Muscle of leg (tissue), 11 donors: ENCODE results near the gene ZNF335. TPM values are rescaled to one million over a fixed set of nuclear protein-coding genes. Genes with fewer than 3 reads are reported as not detected.
A peak's percentile ranks its signal among the peaks of the same experiment; 100 is the strongest.
"Not testable (repeated sequence)": the region's sequence is repeated elsewhere in the genome, so short reads cannot be mapped to it uniquely, and the experiment has no call there.

ENCODE experiments used
- DNase-seq: peaks from one replicate; pipeline ENCODE4 v3.0.0; 2013
- H3K27ac ChIP-seq: one replicate; pipeline ENCODE4 v1.5.1; 2013; ENCODE audit warnings: mild to moderate bottlenecking, low read length, control low read depth
- H3K27me3 ChIP-seq: one replicate; pipeline ENCODE4 v1.6.1; 2013; ENCODE audit warnings: low read length; ENCODE audit not compliant: control insufficient read depth, insufficient read depth
- H3K36me3 ChIP-seq: one replicate; pipeline ENCODE4 v1.6.1; 2013; ENCODE audit warnings: low read length; ENCODE audit not compliant: control insufficient read depth, insufficient read depth
- H3K4me1 ChIP-seq: one replicate; pipeline ENCODE4 v1.6.1; 2013; ENCODE audit warnings: low read length; ENCODE audit not compliant: control insufficient read depth, insufficient read depth
- H3K4me3 ChIP-seq: one replicate; pipeline ENCODE4 v1.5.1; 2013; ENCODE audit warnings: low read length, control low read depth
- H3K9me3 ChIP-seq: replicated peaks from 2 replicates; pipeline ENCODE4 v1.6.1; 2013; ENCODE audit warnings: low read depth, low read length; ENCODE audit not compliant: control insufficient read depth
- WGBS: methylation state at CpG from one replicate; pipeline ENCODE4 v1.1.5; 2013; ENCODE audit warnings: missing lambda C conversion rate; ENCODE audit not compliant: insufficient coverage; 5-methylcytosine and 5-hydroxymethylcytosine counted together
- polyA plus RNA-seq, 8 donors: library from polyadenylated mRNA; unstranded; fragments of 120-200 nt; gene quantifications; one replicate each; pipeline versions ENCODE4 v1.2.1 to v1.2.3, GENCODE V29; 2013; ENCODE audit warnings: inconsistent platforms in 1 of 8, low replicate concordance in 1 of 8; ENCODE audit not compliant: insufficient read length in 8 of 8, insufficient read depth in 1 of 8
- total RNA-seq: library from RNA; stranded (reverse); fragments of 120-200 nt; gene quantifications from one replicate; pipeline ENCODE4 v1.2.4, GENCODE V29; 2013

ZNF335 gene
- total and polyA plus RNA-seq, 9 donors: 7.8 to 12.4 (median 9.6) TPM

GRCh38 chr20:45910670-45911485 lies 61.1 kb downstream of the ZNF335 start:
- peak overlapping the region; percentile 31 for H3K4me3 ChIP-seq
- H3K36me3 ChIP-seq: no peaks in the 10 kb centered on the region
- peaks cover 16% of the 10 kb centered on the region for H3K27me3 ChIP-seq
- peaks cover 18% of the 10 kb centered on the region for H3K4me1 ChIP-seq
- H3K27ac ChIP-seq: peak overlapping the region; percentile 76
- no peaks in the 10 kb centered on the region for H3K9me3 ChIP-seq
- DNase-seq: peak; percentile 97
- 2% methylated on average over 23 of the region's 43 CpGs for WGBS

GRCh38 chr20:45909817-45910669 lies 62.0 kb downstream of the ZNF335 start:
- no peak for DNase-seq
- no peak overlapping the region for H3K27ac ChIP-seq
- WGBS: 81% methylated on average over 17 of the region's 22 CpGs
- no peaks in the 10 kb centered on the region for H3K9me3 ChIP-seq
- H3K4me1 ChIP-seq: peaks cover 19% of the 10 kb centered on the region
- no peak overlapping the region for H3K4me3 ChIP-seq
- peaks cover 16% of the 10 kb centered on the region for H3K27me3 ChIP-seq
- no peaks in the 10 kb centered on the region for H3K36me3 ChIP-seq

GRCh38 chr20:45909336-45909808 lies 62.6 kb downstream of the ZNF335 start:
- 55% methylated on average over 9 of the region's 12 CpGs for WGBS
- Histone ChIP-seq H3K4me1 (peaks cover 26% of the 10 kb centered on the region), H3K9me3 (no peaks in the 10 kb centered on the region), H3K36me3 (no peaks in the 10 kb centered on the region), H3K27ac (no peak overlapping the region), H3K27me3 (peaks cover 16% of the 10 kb centered on the region), H3K4me3 (no peak overlapping the region)
- DNase-seq: no peak

DNA sequence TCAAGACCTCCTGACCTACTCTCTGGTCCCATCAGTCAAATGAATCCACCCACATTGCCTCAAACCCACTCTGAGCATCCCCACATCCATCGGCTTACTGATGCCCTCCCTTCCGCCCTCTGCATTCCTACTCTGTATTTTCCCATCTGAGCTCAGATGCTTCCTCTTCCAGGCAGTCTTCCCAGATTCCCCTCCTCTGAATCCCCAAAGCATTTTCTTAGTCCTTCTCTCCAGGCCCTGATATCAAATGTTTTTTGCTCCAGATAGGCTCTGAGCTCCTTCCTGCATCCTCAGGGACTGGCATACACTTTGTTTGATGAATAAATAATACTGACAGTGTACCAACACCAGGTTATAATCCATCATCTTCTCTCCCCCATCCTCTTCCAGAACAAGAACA lies 63.9 kb downstream of the ZNF335 start:
- Histone ChIP-seq H3K4me3 (no peak overlapping the region), H3K4me1 (peaks cover 26% of the 10 kb centered on the region), H3K27me3 (peaks cover 16% of the 10 kb centered on the region), H3K9me3 (no peaks in the 10 kb centered on the region), H3K36me3 (no peaks in the 10 kb centered on the region), H3K27ac (no peak overlapping the region)
- DNase-seq: no peak
- WGBS: 94% methylated on average over 2 of the region's 2 CpGs

DNA sequence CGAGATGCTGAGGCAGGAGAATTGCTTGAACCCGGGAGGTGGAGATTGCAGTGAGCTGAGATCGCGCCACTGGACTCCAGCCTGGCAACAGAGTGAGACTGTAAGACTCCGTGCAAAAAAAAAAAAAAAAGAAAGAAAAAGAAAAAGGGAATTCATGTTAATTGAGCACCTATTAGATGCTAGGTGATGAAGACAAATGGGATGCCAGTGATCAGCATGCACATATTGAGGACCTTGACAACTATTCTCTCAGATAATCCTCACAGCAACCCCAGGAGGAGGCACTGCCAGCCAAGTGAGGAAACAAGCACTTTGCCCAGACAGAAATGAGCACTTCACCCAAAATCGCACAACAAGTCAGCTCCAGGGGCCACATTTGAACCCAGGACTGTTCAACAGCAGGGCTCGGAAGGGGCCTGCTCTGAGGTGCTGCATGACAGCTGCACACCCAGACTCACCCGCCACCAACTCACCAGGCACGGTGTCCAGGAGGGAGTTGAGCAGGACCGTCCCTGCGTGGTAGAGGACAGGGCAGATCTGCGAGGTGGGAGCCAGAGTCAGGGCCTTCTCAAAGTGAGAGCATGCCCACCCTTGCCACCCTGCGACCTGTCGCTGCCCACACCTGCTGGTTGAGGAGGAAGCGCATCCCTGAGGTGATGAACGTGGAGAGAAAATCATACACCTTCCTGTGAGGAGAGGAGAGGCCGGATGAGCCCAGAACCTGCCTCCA lies 64.6 kb downstream of the ZNF335 start:
- Histone ChIP-seq H3K27me3 (peaks cover 12% of the 10 kb centered on the region), H3K4me1 (peaks cover 23% of the 10 kb centered on the region), H3K4me3 (no peak overlapping the region), H3K9me3 (no peaks in the 10 kb centered on the region), H3K36me3 (no peaks in the 10 kb centered on the region), H3K27ac (no peak overlapping the region)
- 87% methylated on average over 12 of the region's 17 CpGs for WGBS
- DNase-seq: no peak

DNA sequence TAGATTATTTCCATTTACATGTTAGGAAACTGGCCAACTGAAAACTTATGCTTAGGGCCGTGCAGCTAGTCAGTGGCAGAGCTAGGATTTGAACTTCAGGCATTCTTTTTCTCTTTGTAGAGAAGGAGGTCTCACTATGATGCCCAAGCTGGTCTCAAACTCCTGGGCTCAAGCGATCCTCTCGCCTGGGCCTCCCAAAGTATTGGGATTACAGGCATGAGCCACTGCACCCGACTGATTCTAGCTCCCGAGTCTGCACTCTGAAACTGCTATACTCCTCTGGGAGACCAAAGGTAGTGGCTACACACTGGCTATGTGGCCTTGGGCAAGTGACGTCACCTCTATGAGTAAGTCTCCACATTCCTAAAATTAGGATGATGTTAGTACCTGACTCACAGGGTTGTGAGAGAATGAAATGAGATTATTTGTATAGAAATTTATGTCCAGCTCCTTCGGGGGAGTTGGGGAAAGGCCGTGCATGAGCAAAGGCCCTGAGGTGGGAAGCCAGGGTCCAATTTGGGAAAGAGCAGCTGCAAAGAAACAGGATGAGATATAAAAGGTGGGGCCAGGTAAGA lies 66.4 kb downstream of the ZNF335 start:
- Histone ChIP-seq H3K36me3 (no peaks in the 10 kb centered on the region), H3K27ac (no peak overlapping the region), H3K4me3 (no peak overlapping the region), H3K9me3 (no peaks in the 10 kb centered on the region), H3K4me1 (peaks cover 9% of the 10 kb centered on the region), H3K27me3 (no peaks in the 10 kb centered on the region)
- DNase-seq: no peak
- WGBS: 86% methylated on average over 6 of the region's 8 CpGs

DNA sequence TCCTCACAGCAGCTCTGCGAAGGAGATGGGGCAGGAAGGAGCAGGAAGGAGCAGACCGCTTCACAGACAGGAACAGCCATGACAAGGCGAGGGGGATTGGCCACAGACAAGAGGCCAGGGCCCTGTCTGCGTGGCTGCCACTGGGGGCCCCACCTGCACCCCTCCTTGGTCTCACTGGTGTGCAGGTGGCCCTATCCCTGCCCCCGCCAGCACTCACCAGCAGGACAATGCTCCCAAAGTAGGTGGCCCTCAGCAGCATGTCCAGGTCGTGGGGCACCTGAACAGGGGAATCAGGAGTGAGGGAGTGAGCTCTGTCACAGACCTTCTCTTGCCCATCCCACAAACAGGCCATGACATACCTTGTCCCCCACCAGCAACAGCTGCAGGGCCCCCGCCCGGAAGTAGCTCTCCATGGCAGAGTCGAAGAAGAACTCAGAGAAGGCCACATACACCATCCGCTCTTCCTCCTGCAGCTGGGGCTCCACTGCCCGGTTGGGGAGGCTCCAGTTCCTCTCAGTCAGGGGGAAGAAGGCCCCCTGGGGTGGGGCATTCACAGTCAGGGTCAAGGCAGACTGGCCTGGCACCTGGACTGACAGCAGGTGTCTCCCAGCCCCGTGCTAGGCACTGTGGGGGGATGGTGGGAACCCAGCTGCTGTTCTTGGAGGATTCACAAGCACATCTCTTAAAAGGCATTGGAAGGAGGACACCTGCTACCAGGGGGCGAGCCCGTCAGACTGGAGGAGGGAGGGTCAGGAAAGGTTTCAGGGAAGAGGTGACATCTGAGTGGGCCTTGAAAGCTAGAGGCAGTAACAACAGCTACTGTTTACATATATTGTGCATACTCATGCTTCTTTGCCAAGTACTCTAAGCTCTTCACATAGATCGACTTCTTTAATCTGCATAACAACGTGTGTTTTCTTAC lies 67.2 kb downstream of the ZNF335 start:
- H3K27ac ChIP-seq: no peak overlapping the region
- H3K27me3 ChIP-seq: no peaks in the 10 kb centered on the region
- H3K36me3 ChIP-seq: no peaks in the 10 kb centered on the region
- no peak overlapping the region for H3K4me3 ChIP-seq
- H3K9me3 ChIP-seq: no peaks in the 10 kb centered on the region
- no peak for DNase-seq
- 78% methylated on average over 7 of the region's 16 CpGs for WGBS
- H3K4me1 ChIP-seq: peaks cover 8% of the 10 kb centered on the region

- H3K36me3 ChIP-seq: peaks cover 23% of the 10 kb centered on the region
- DNase-seq: no peak
Measured at GRCh38 chr20:45902199-45902701, 69.8 kb downstream of the ZNF335 start.

DNA sequence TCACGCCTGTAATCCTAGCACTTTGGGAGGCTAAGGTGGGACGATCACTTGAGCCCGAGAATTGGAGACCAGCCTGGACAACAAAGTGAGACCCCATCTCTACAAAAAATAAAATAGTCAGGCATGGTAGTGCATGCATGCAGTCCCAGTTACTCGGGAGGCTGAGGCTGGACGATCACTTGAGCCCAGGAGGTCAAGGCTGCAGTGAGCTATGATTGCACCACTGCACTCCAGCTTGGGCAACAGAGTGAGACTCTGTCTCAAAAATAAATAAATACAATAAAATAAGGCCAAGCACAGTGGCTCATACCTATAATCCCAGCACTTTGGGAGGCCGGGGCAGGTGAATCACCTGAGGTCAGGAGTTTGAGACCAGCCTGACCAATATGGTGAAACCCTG lies 70.7 kb downstream of the ZNF335 start:
- not testable (repeated sequence) for H3K4me3 ChIP-seq, DNase-seq, H3K27me3 ChIP-seq, H3K27ac ChIP-seq, H3K9me3 ChIP-seq, H3K4me1 ChIP-seq
- peaks cover 30% of the 10 kb centered on the region for H3K36me3 ChIP-seq
- WGBS: 100% methylated on average over 1 of the region's 6 CpGs

More at GRCh38 chr20:45902199-45902701, 69.8 kb downstream of the ZNF335 start:
- Histone ChIP-seq H3K9me3 (no peaks in the 10 kb centered on the region), H3K4me1 (peaks cover 8% of the 10 kb centered on the region), H3K4me3 (no peak overlapping the region), H3K27ac (no peak overlapping the region), H3K27me3 (no peaks in the 10 kb centered on the region)
- 85% methylated on average over 5 of the region's 14 CpGs for WGBS
